SKM-1 treated with dmso at 0.1 percent for 144 hours (cell line): Measurements from ENCODE around the gene SELENOS.
"Not testable (repeated sequence)": the region's sequence is repeated elsewhere in the genome, so short reads cannot be mapped to it uniquely, and the experiment has no call there.

Experiments
- DNase-seq: peaks from one replicate; lab custom pipeline; 2025; ENCODE audit not compliant: unreplicated experiment; lab: John Stamatoyannopoulos, UW

The SELENOS gene

GRCh38 chr15:101310161-101310480 lies 32.8 kb upstream of the SELENOS start:
- DNase-seq, result no peak

GRCh38 chr15:101309436-101310160 lies 32.3 kb upstream of the SELENOS start:
- no peak for DNase-seq

GRCh38 chr15:101308604-101309435 lies 31.5 kb upstream of the SELENOS start:
- DNase-seq, result no peak

GRCh38 chr15:101307897-101308603 lies 30.8 kb upstream of the SELENOS start:
- DNase-seq, result no peak

GRCh38 chr15:101307048-101307896 lies 30.0 kb upstream of the SELENOS start:
- no peak for DNase-seq

GRCh38 chr15:101306341-101307047 lies 29.2 kb upstream of the SELENOS start:
- DNase-seq, result no peak

- DNase-seq, result no peak
These were observed 28.6 kb upstream of the SELENOS start for GRCh38 chr15:101305820-101306255.

GRCh38 chr15:101303408-101303807 lies 26.1 kb upstream of the SELENOS start:
- no peak for DNase-seq

GRCh38 chr15:101296418-101297405 lies 19.4 kb upstream of the SELENOS start:
- DNase-seq, result no peak

- no peak for DNase-seq
These were observed 18.4 kb upstream of the SELENOS start for GRCh38 chr15:101295607-101296161.

GRCh38 chr15:101294731-101295606 lies 17.7 kb upstream of the SELENOS start, which contains the start of gene SNRPA1:
Gene SNRPA1, minus strand, starts transcription at chr15:101295248. Its CDS starts 70 bp downstream, at chr15:101295178.
- peak; percentile 88 for DNase-seq

GRCh38 chr15:101293122-101293521 lies 15.8 kb upstream of the SELENOS start:
- no peak for DNase-seq

- DNase-seq, result peak; percentile 57
These were observed 11.7 kb upstream of the SELENOS start for GRCh38 chr15:101288905-101289513.

GRCh38 chr15:101287342-101287741 lies 10.1 kb upstream of the SELENOS start:
- not testable (repeated sequence) for DNase-seq

- DNase-seq, result no peak
These were observed 9.3 kb upstream of the SELENOS start for GRCh38 chr15:101286471-101287114.

- DNase-seq, result no peak
These were observed 6.6 kb upstream of the SELENOS start for GRCh38 chr15:101283931-101284330.

- DNase-seq, result no peak
These were observed 2.7 kb upstream of the SELENOS start for GRCh38 chr15:101280007-101280406.
